Myometrial cell (primary cell): Measurements from ENCODE around the gene SP2. TPM values are rescaled to one million over a fixed set of nuclear protein-coding genes. Genes with fewer than 3 reads are reported as not detected.

Experiments used
- total RNA-seq: library from RNA; depleted of rRNA; stranded (reverse); fragments of >200 nt; gene quantifications from 2 replicates; pipeline ENCODE4 v1.2.3, GENCODE V29; 2015

SP2 gene
- total RNA-seq, result 1.1 and 2.3 TPM in 2 replicates

DNA sequence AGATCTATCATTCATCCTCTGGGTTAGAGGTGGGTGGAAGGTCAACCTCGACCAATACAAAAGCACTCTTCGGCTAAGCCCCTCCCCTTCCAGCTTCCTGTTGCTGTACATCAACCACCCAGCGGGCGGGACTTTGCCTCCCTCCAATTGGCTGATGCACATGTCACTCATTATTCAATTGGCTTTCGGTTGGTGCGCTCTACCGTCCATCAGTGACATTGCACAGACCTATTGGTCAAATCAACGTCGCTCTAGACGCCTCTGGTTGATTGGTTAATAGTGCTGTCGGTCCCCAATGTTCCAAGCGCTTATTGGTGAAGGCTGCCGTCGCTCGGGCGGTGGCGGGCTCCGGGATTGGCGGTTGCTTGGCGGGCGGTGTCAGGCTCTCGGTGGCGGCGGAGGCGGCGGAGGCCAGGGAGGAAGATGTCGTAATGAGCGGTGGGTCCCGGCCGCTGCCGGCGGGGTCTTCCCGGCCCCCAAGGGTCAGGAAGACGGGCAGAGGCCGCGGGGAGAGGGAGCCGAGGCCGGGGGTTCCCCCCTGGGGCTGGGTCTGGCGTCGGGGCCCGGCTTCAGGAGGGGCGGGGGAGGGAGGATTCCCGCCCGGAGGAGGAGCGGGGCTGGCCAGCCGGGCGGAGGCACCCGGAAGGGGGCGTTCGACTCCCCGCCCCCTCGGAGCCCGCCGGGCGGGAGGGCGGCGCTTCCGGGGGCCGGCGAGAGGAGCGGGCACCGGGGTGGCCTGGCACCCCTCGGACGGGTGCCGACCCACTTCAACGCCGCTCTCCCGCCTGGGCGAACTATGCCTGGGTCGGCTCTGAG is at the start of gene SP2:
Gene SP2, plus strand, starts transcription at position 381 of the 816 bp plus-strand sequence. Its CDS starts 51 bp downstream, at position 432.

DNA sequence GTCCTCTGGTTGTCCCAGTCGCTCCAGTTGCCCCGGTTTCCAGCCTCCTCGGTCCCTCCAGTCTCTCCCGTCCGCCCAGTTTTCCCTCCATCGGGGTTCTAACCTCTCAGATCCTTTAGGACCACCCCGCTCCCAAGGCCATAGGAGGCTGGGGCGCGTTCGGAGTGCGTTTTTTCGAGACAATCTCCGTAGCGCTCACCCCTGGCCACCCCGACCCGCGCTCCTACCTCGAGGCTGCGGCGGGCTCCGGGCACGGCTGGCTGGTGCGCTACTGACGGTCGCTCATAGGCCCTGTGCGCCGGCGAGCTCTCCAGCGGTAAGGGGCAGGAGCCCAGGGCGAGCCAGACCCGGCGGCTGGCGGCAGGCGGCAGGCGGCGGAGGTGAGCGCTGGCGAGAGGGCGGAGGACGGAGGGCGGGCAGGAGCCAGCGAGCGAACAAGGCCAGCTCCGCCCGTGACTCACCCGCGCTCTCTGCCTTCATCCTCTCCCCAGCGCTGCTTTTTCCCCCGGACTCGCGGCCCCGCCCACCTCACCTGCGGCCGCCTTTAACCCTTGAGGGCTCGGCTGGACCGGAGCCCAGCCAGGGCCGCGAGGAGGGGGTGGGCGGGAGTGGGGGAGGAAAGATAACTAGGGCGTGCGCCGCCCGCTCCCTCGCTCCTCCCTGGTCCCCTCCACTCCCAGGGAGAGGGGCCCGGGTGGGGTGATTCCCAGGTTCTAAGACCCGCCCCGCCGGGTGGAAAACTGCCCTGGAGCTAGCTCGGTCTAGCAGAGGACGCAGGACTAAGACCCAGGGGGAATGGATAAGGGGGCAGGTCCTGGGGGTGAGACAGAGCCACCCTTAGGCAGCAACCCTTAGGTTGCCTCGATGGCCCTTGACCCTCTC is 45.1 kb upstream of the SP2 start, which contains the start of gene SP6:
Gene SP6, minus strand, starts transcription at position 472 of the 882 bp plus-strand sequence. CDS start 2,734 bp downstream, outside the sequence.

DNA sequence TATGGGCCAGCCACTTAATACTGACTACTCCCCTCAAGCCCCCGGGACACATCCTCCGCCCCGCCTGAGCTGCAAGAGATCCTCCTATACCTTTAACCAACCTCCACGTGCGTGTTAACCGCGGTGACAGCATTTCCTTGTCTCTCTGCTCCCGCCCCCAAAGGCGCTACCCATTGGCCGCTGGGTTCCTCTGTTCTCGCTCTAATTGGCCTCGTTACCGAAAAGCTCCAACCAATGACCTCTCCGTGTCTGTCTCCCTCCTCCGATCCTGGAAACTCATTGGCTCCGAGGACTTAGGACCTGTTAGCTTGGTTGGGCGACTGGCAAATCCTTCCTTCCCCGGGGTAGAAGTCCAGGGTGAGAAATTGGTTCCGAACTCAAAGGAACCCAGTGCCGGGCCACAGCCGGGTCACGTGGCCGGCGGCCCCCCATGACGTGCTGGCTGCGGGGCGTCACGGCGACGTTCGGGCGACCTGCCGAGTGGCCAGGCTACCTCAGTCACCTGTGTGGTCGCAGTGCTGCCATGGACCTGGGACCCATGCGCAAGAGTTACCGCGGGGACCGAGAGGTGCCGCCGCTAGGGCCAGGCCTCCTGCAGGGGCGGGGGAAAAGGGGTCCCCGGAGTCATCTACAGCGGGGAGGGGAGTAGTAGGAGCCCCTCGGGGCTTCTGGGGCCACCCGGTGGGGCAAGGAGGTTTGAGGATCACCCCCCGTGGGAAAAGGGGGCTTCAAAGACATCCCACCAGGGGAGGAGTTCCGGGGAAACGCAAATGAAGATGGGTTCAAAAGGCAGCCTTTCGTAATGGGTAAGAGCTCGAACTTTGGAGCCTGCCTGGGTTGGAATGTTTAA is 45.4 kb downstream of the SP2 start, which contains the start of gene PNPO:
Gene PNPO, plus strand, starts transcription at position 326 of the 850 bp plus-strand sequence. Its CDS starts 105 bp downstream, at position 431.

DNA sequence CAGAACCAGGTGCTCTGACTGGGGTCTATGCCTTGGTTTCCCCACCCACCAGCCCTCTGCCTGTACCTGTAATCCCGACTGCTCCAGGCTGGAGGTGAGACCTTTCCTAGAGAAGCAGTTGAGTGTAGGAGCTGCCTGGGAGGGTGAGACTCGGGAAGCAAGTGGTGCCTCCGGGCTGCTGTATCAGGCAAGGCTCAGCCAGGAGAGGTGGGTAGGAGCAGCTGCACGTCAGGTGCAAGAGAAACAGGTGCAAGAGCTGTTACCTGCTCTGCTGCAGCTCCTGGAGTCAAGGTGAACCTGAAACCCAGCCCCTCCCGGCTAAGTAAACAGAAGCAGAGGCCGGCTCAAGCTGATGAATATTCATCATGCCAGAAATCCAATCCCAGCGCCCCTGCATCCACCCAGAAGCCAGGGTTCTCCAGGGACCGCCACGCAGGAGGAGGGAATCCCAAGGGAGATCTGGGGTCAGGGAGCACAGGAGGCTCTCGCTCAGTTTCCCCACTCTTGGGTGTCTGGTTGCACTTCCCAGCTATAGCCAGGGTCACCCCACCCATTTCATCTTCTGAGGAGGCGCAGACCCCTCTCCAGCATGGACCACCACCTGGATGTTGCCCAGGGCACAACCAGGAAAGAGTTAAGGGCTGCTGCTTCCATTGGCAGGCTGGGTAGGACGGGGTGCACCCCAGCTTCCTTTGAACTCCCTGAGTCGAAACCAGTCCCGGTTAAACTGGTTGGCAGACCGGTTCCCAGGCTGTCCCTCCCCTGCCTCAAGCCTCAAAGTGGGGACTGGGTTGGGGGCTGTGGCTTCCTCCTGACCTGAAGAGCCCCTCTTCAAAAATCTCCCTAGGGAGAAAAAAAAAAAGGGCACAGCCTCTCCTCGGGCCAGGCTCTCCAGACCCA is 61.8 kb downstream of the SP2 start, which contains the start of gene PRR15L:
Gene PRR15L, minus strand, starts transcription at position 293 of the 900 bp plus-strand sequence. CDS start 4,649 bp downstream, outside the sequence.

DNA sequence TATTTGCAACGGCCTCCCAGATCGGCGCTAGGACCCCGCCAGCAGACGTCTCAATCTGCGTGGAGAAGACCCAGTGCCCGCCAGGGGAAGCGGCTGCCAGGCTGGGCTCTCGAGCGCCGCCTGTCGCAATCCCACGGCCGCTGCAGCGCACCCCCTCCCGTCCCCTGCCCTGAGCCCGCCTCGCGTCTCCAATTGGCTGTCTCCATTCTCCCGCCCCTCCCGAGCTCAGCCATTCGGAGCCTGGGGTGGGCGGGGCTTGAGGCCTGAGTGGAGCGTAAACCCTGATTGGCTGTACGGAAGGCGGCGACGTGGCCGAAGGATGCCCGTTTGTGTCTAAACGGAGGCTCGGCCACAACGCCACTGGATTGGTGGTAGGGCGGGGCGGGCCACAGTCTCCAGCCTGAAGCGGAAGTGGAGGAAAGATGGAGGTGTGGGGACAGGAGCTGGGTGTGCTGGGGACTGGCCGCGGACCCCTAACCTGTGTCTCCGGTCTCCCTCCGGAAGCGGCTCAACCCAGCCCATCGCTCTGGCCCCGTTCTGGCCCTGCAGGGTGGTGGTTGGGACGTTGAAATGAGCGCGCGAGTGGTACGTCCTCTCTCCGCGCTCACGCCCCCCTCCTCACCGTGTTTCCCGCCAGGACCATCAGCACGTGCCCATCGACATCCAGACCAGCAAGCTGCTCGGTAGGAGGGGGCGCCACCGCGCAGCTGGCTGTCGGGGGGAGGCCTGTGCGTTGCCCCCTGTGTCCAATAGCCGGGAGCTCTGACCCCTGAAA is 74.9 kb downstream of the SP2 start, which contains the start of gene CDK5RAP3:
Gene CDK5RAP3, plus strand, starts transcription at position 389 of the 775 bp plus-strand sequence. Its CDS starts 34 bp downstream, at position 423.

Other genes with a start within 250 kb of the SP2 start
- gene KPNB1, start 246.3 kb upstream of the SP2 start, total RNA-seq, result 407 and 559 TPM in 2 replicates
- 8.5 and 9.5 TPM in 2 replicates for gene TBKBP1, start 202.1 kb upstream of the SP2 start, total RNA-seq
- not detected in 2 replicates for gene TBX21, start 163.0 kb upstream of the SP2 start, total RNA-seq
- gene OSBPL7, start 74.4 kb upstream of the SP2 start, total RNA-seq, result 5.8 and 9.7 TPM in 2 replicates
- 42.4 and 45.2 TPM in 2 replicates for gene MRPL10, start 64.7 kb upstream of the SP2 start, total RNA-seq
- under 0.01 and 0.35 TPM in 2 replicates for gene LRRC46, start 64.6 kb upstream of the SP2 start, total RNA-seq
- gene SCRN2, start 55.0 kb upstream of the SP2 start, total RNA-seq, result 27.5 and 29.7 TPM in 2 replicates
- gene SP6, start 45.1 kb upstream of the SP2 start, total RNA-seq, result not detected in 2 replicates
- 28.5 and 73.5 TPM in 2 replicates for gene PNPO, start 45.3 kb downstream of the SP2 start, total RNA-seq
- gene PRR15L, start 61.6 kb downstream of the SP2 start, total RNA-seq, result not detected in 2 replicates
- 56.2 and 84.4 TPM in 2 replicates for gene CDK5RAP3, start 74.9 kb downstream of the SP2 start, total RNA-seq
- 87.7 and 94.6 TPM in 2 replicates for gene COPZ2, start 141.6 kb downstream of the SP2 start, total RNA-seq
- gene NFE2L1, start 152.1 kb downstream of the SP2 start, total RNA-seq, result 95.1 and 121 TPM in 2 replicates
- 59.4 and 69.8 TPM in 2 replicates for gene CBX1, start 205.2 kb downstream of the SP2 start, total RNA-seq
- gene SNX11, start 211.5 kb downstream of the SP2 start, total RNA-seq, result 13.5 and 13.6 TPM in 2 replicates